Peyer's patch (tissue), 4 donors: ENCODE data around the gene ANXA10.

Experiments used
- POLR2A ChIP-seq, 2 donors: fragments of 450-650 bp; IDR thresholded peaks; one replicate each; pipeline ENCODE4 v1.5.1; 2017; ENCODE audit warnings: antibody characterized with exemption in 2 of 2, mild to moderate bottlenecking in 2 of 2, moderate library complexity in 2 of 2
- TF ChIP-seq, protein P1 (sequence below), 6 experiments: fragments of 450-650 bp in 4 of 6; fragments of 200-600 bp in 2 of 6; sonication (generic) in 1 of 6; IDR thresholded peaks; one replicate each; pipeline ENCODE4 v1.5.1; 2017 to 2019; ENCODE audit warnings: antibody characterized with exemption in 6 of 6, mild to moderate bottlenecking in 3 of 6, moderate library complexity in 1 of 6

DNA sequence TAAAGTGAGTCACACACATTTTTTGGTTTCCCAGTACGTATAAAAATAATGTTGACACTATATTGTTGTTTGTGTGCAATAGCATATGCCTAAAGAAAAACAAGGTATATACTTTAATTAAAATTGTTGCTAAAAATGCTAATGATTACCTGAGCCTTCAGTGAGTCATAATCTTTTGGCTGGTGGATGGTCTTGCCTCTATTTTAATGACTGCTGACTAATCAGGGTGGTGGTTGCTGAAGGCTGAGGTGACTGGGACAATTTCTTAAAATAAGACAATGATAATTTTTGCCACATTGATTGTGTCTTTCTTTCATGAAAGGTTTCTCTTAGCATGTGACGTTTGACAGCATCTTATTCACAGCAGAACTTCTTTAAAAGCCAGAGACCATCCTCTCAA lies 21.0 kb upstream of the ANXA10 start:
- TF ChIP-seq, protein P1, sequence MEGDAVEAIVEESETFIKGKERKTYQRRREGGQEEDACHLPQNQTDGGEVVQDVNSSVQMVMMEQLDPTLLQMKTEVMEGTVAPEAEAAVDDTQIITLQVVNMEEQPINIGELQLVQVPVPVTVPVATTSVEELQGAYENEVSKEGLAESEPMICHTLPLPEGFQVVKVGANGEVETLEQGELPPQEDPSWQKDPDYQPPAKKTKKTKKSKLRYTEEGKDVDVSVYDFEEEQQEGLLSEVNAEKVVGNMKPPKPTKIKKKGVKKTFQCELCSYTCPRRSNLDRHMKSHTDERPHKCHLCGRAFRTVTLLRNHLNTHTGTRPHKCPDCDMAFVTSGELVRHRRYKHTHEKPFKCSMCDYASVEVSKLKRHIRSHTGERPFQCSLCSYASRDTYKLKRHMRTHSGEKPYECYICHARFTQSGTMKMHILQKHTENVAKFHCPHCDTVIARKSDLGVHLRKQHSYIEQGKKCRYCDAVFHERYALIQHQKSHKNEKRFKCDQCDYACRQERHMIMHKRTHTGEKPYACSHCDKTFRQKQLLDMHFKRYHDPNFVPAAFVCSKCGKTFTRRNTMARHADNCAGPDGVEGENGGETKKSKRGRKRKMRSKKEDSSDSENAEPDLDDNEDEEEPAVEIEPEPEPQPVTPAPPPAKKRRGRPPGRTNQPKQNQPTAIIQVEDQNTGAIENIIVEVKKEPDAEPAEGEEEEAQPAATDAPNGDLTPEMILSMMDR (IDR thresholded peaks at IDR 0.05): no peak
- TF ChIP-seq POLR2A (IDR thresholded peaks at IDR 0.05): no peak
